HUES6 (cell line): Measurements from ENCODE around the gene NOL4L.
A peak's percentile ranks its signal among the peaks of the same experiment; 100 is the strongest.
"Not testable (repeated sequence)": the region's sequence is repeated elsewhere in the genome, so short reads cannot be mapped to it uniquely, and the experiment has no call there.

Experiments
- H3K27ac ChIP-seq: 2 replicates; pipeline ENCODE4 v1.7.0; 2013; ENCODE audit warnings: low read depth, mild to moderate bottlenecking, low read length, inconsistent platforms
- H3K27me3 ChIP-seq: 2 replicates; pipeline ENCODE4 v1.6.1; 2013; ENCODE audit warnings: low read length; ENCODE audit not compliant: control insufficient read depth, insufficient read depth
- H3K36me3 ChIP-seq: 2 replicates; pipeline ENCODE4 v1.6.1; 2013; ENCODE audit warnings: low read length; ENCODE audit not compliant: control insufficient read depth, insufficient read depth
- H3K4me1 ChIP-seq: 2 replicates; pipeline ENCODE4 v1.6.1; 2013; ENCODE audit warnings: low read length; ENCODE audit not compliant: control insufficient read depth, insufficient read depth
- H3K4me3 ChIP-seq: 2 replicates; pipeline ENCODE4 v1.5.1; 2013; ENCODE audit warnings: low read depth, low read length
- H3K9ac ChIP-seq: one replicate; pipeline ENCODE4 v1.6.1; 2013; ENCODE audit warnings: mild to moderate bottlenecking, low read length
- H3K9me3 ChIP-seq: 2 replicates; pipeline ENCODE4 v1.6.1; 2013; ENCODE audit warnings: low read depth, low read length; ENCODE audit not compliant: control insufficient read depth, insufficient read depth

NOL4L gene

DNA sequence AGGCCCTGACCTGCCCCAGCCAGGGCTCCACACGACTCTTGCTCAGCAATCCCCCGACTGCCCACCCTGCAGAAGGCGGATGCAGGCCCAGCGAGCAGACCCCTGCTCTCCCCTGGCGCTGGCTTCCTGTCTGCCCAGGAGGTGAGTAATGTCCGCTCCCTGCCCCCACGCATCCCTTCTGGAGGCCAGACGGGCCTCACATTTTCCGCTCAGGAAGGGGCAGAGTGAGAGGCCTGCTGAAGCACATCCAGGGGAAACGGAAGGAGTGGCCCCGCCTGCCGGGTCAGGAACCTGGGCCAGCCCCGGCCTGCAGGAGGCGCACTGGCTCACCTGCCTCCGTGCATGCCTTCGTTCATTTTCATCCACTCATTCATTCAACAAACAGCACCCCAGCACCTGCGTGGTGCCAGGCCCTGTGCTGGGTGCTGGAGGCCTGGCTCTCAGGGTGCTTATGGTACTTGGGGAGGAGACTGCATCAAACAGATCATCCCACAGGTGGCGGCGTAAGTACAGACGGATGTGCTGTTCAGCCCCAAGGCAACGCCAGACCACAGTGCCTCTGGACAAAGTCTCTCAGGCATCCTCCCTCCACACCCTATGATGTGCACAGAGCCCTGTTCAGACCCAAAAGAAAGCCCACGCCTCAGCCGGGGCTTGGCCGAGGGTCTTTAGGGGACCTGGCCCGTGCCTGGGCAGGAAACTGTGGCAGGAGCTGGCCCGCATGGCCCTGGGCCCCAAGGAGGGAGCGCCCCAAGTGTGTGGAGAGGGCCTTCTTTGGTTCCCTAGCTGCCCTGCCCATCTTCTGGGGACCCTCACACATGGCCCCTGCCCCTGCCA is 114.9 kb downstream of the NOL4L start:
- H3K9ac ChIP-seq: peak overlapping the region; percentile 77
- peak overlapping the region; percentile 74; the same call in 1 of the 2 replicates for H3K27ac ChIP-seq
- no peaks in the 10 kb centered on the region for H3K27me3 ChIP-seq
- H3K36me3 ChIP-seq: peaks cover 27% of the 10 kb centered on the region
- no peaks in the 10 kb centered on the region for H3K9me3 ChIP-seq
- H3K4me3 ChIP-seq: no peak overlapping the region
- peaks cover 48% of the 10 kb centered on the region for H3K4me1 ChIP-seq

DNA sequence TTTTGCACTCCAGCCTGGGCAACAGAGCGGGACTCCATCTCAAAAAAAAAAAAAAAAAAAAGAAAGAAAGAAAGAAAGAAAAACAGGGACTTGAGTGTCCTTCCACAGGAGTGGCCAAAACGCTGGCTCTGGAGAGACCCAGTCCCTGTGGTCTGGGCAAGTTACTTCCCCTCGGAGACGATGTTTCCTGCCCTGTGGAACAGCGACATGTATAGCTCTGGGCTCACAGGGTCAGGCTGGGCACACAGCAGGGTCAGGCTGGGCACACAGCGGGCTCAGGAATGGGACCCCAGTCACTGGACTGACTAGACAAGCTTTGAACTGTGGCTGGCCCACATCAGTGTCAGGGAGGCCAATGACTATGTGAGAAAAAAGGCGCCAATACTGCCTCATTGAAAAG is 116.3 kb downstream of the NOL4L start:
- Histone ChIP-seq H3K36me3 (peaks cover 22% of the 10 kb centered on the region), H3K27ac (no peak overlapping the region), H3K4me1 (peaks cover 44% of the 10 kb centered on the region), H3K9me3 (no peaks in the 10 kb centered on the region), H3K9ac (no peak overlapping the region), H3K27me3 (no peaks in the 10 kb centered on the region), H3K4me3 (no peak overlapping the region)

DNA sequence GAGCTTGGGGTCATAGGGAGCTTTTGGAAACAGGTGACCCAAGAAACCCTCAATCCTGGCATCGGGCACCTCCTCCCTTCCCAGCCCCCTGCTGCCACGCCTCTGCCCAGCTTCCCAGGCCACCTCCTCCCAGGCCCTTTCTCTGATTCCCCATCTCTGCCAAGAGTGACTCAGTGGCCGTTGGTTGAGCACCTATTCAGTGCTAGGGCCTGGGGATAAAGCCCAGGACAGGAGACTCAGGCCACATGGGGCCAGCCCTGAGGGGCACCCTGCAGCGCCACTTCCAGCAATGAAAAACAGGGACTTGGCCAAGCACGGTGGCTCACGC is 116.9 kb downstream of the NOL4L start:
- Histone ChIP-seq H3K4me3 (no peak overlapping the region), H3K36me3 (peaks cover 20% of the 10 kb centered on the region), H3K27me3 (no peaks in the 10 kb centered on the region), H3K9ac (no peak overlapping the region), H3K27ac (no peak overlapping the region), H3K9me3 (no peaks in the 10 kb centered on the region), H3K4me1 (peaks cover 42% of the 10 kb centered on the region)

DNA sequence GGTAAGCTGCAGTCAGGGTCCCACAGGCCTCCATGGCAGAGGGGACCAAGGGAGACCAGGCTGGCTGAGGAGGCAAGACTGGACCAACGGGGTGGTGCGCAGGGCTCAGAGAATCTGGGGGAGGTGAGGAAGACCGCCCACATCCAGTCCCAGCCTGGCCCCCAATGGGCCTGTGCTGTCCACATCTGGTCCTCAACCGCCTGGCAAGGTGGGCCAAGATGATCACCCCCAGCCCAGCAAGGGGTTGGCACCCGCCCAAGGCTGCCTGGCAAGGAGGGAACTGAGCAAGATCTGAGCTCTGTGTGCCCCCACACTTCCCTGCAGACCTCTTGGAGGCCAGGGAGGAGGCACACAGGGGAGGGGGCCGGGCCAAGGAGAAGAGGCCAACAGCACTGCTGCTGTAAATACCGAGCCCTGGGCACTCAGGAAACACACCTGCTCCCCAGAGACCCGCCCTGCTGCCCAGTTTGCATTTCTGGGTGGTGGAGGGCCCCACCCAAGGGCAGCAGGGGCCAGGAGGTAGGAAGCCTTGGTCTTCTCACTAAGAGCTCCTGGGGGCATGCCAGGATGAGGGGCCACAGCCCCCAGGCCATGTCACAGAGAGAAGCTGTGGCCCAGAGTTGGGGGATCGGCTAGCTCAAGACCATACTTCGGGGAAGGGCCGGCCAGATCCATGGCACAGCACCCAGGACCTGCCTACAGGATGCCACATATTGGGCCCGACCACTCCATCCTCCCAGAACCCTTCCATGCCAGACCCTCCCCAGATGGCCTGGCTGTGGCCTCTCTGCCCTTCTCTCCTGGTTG is 117.4 kb downstream of the NOL4L start:
- peaks cover 42% of the 10 kb centered on the region for H3K4me1 ChIP-seq
- no peak overlapping the region for H3K4me3 ChIP-seq
- H3K9me3 ChIP-seq: no peaks in the 10 kb centered on the region
- no peaks in the 10 kb centered on the region for H3K27me3 ChIP-seq
- H3K9ac ChIP-seq: no peak overlapping the region
- peaks cover 16% of the 10 kb centered on the region for H3K36me3 ChIP-seq
- H3K27ac ChIP-seq: no peak overlapping the region

DNA sequence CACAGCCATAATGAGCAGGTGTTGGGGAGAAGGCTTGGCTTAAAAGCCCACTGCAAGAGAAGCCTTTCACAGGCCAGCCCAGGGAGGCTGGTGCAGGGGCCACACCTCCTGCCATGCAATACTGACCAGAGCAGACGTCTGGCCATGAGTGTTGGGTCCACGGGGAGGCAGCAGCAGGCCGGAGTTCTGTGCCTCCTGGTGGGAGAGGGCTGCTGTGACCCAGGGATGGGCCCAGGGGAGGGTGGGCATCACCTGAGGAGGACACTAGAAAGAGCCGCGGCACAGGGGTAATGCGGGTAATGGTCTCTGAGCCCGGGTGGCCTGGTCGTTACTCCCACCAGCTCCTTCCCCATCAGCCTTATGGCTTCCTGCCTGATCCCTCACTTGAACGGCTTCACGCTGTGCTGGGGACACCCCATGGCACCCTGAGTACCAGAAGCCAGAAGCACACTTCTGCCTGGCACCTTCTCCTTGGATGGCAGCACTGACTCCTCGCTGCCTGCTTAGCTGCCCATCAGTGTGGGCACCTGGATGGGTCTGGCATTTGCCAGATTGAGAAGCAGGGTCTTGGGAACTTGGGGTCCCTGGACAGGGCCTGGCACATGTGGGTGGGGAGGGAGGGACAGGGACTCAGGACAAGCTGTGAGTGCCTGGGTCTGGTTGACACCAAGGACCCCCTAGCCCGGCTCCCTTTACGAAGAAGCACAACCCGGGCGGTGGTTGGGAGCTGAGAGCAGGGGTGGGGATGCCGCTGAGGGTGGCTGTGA is 118.2 kb downstream of the NOL4L start:
- H3K4me3 ChIP-seq: no peak overlapping the region
- H3K9me3 ChIP-seq: no peaks in the 10 kb centered on the region
- H3K27me3 ChIP-seq: no peaks in the 10 kb centered on the region
- H3K36me3 ChIP-seq: peaks cover 12% of the 10 kb centered on the region
- H3K27ac ChIP-seq: no peak overlapping the region
- no peak overlapping the region for H3K9ac ChIP-seq
- H3K4me1 ChIP-seq: peaks cover 42% of the 10 kb centered on the region

DNA sequence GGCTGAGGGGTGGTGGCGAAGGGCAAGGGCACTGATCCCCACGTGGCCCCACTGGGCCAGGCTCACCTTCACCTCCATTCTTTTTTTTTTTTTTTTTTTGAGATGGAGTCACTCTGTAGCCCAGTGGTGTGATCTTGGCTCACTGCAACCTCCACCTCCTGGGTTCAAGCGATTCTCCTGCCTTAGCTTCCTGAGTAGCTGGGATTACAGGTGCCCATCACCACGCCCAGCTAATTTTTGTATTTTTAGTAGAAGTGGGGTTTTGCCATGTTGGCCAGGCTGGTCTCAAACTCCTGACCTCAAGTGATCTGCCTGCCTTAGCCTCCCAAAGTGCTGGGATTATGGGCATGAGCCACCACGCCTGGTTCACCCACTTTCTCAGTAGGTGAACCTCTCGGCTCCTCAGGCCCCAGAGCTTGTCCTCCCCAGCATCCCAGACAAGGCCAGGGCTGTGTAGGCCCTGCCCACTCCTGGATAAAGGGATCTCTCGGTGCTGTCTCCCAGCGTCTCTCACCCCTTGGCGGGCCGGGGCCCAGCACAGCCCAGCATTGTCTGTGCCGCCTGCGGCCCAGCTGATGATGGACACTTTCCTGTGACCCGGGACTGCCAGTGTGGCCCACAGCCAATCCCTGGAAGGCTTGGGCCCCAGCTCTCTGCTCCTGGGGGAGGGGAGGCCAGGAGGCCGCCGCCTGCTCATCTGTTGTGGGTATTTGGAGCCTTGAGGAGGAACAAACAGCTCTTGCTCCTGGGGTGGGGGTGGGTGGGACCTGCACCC is 119.0 kb downstream of the NOL4L start:
- H3K27ac ChIP-seq, H3K36me3 ChIP-seq: not testable (repeated sequence)
- H3K4me1 ChIP-seq: peaks cover 40% of the 10 kb centered on the region

DNA sequence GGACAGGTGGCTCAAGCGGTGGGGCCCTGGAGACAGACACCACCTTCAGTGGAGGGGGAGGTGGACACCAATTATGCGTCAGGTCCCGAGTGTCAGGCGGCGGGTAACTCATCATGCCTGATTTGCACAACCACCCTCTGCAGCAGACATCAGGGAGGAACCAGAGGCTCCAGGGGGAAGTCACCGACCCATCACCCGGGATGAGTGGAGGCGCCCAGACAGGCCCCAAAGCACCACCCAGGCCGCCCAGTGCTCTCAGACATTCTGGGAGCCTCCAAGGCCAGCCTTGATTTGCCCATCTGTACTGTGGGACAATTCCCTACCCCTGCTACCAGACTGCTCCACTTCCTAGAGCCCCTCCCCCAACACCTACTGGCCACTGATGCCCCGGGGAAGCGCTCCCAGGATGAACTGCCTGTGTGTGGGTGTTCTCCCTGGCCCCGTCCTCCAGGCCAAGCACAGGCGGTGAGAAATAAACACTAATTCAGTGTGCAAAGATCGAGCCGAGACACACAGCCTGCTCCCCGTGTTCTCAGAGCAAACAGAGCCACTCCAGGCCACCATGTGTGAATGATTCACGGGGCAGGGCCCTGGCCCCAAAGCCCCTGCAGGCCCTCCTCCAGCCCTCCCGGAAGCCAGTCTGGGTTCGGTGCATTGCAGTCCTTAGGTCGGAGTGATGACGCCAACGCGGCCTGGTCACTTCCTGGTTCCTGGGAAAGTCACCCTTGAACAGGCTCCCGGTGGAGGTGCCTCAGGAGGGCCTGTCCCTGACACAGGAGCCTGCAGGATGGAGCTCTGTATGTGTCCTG is 119.8 kb downstream of the NOL4L start:
- Histone ChIP-seq H3K4me1 (peaks cover 32% of the 10 kb centered on the region), H3K36me3 (peaks cover 6% of the 10 kb centered on the region; the same call in 1 of the 2 replicates), H3K9me3 (no peaks in the 10 kb centered on the region), H3K27ac (no peak overlapping the region), H3K4me3 (no peak overlapping the region), H3K9ac (no peak overlapping the region), H3K27me3 (no peaks in the 10 kb centered on the region)

More for the DNA sequence above, 119.0 kb downstream of the NOL4L start:
- not testable (repeated sequence) for H3K9me3 ChIP-seq, H3K9ac ChIP-seq, H3K4me3 ChIP-seq, H3K27me3 ChIP-seq

DNA sequence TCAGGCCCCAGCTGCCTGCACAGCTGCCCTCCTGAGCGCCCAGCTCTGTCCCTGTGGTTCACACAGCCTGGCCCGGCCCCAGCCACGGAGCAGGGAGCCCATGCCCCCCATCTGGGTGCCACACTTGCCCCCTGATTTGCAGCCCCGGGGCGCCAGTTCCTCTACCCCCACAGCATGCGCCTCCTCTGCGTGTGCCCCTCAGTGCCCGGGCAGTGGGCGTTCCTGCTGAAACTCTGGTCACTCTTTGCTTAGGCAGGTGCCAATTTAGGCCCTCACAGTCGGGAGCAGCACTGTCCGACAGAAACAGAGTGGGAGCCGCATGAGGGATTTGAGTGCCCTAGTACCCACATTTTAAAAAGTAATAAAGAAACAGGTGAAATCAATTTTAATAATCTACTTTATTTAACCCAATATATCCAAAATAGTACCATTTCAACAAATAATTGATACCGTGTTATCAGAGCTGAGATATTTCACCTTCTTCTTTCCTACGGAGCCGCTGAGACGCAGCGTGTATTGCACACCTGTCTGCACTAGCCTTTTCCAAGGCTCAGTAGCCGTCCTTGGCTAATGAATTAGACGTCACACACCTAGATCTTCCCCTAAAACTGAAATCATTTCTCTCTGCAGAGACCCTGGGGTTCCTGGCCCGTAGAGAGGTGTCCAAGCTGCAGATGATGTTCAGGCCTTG is 120.6 kb downstream of the NOL4L start:
- Histone ChIP-seq H3K9me3 (no peaks in the 10 kb centered on the region), H3K9ac (peak overlapping the region; percentile 5), H3K27ac (no peak overlapping the region), H3K4me1 (peaks cover 24% of the 10 kb centered on the region), H3K27me3 (no peaks in the 10 kb centered on the region), H3K36me3 (peaks cover 8% of the 10 kb centered on the region; the same call in 1 of the 2 replicates), H3K4me3 (no peak overlapping the region)

DNA sequence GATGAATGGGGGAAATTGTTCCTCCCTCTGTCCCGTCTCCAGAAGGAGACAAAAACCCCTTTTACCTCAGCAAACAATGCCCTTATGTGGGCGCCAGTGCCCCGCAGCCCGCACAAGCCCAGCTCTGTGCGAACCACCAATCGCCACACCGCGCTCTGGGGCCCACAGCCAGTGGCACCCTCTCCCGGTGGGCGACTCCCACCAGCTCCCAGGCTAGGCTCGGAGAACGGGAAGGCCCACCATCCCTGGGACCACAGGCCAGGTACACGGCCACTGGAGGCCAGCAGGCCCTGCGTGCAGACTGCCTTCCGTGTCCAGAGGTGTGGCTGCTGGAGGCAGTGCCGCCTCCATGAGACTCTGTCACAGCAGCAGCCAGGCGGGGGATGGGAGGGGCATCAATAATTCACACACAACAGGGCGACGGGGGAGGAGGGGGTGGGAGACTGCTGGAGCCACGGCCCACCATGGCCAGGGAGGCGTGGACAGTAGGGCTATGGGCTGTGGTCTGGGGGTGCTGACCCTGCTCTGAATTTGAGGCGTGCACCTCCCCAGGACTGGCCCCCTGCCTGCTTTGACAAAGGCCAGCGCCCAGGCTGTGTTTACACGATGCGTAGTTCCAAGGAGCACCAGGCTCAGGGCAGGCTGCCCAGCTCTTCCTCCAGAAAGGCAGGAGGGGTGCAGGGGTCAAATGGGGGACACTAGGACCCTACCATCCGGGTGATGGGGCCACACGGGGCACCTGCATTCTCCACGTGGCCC is 121.3 kb downstream of the NOL4L start:
- no peaks in the 10 kb centered on the region for H3K9me3 ChIP-seq
- H3K27ac ChIP-seq: no peak overlapping the region; the same call in 1 of the 2 replicates
- H3K4me3 ChIP-seq: no peak overlapping the region
- peak overlapping the region; percentile 5 for H3K9ac ChIP-seq
- H3K27me3 ChIP-seq: no peaks in the 10 kb centered on the region
- H3K4me1 ChIP-seq: peaks cover 23% of the 10 kb centered on the region
- H3K36me3 ChIP-seq: peaks cover 8% of the 10 kb centered on the region; the same call in 1 of the 2 replicates
